HG03520 (cell line): Measurements from ENCODE around the gene PIGS.
"Not testable (repeated sequence)": the region's sequence is repeated elsewhere in the genome, so short reads cannot be mapped to it uniquely, and the experiment has no call there.

Experiments used
- ATAC-seq: cut with Tn5 transposase; IDR thresholded peaks from one replicate; pipeline ENCODE4 v1.9.1; 2021; ENCODE audit warnings: mild to moderate bottlenecking, moderate library complexity; ENCODE audit not compliant: unreplicated experiment

The PIGS gene

DNA sequence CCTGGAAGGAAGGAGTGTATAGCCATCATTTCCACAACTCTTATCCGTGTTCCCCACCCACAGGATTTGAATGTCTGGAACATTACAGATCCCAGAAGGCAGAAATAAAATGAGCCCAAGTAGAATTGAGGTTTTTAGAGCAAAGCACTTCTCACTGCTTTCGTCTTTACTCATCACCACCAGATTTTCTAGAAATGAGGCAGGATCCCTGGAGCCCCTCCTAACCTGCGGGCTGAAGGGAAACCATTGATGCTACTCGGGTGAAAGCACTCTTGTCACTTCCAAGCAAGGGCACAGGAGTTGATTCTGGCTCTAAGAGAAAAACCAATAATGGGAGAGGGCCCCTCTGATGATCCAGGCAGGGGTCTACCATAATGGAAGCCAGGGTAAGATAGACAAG lies 8.2 kb upstream of the PIGS start:
- ATAC-seq: no peak

DNA sequence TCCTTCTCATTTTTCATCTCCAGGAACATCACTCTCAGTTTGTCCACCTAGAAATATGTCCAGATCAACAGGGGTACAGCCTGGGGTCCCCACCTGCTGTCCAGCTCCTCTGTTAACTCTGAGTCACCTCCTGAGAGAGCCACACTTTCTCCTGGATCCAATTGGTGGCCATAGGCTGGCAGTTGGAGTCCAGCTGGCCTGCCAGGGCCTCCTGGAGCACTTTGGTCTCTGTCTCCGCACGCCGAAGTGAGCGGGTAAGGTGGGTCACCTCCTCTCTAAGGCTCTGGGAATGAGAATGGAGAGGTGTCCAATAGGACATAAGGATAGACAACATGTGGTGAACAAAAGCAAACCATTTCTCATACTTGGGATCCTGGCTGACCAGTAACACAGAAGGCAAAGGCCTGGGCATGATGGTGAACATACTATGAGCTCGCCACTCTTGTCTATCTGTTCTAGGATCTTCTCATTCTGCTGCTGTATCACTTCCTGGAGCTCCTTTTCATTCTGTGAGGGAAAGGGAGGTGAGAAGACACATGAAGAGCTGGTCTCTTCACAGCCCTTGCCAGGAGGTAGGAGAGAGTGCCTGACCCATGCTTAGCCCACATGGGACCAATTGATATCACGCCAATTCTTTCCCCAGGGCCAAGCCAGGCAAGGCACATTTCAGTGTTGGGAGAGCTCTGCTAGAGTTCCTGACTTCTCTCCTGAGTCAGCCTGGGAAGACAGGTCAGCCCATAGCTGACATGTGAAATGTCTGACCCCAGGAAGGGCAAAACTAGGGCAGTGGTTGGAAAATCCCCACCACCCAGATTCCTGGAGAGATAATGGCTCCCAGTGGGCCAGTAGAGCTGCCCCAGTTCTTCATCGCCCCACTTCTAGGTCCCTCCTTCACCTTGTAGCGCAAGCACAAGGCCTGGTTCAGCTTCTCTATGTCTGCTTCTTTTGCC lies 7.2 kb upstream of the PIGS start:
- no peak for ATAC-seq

DNA sequence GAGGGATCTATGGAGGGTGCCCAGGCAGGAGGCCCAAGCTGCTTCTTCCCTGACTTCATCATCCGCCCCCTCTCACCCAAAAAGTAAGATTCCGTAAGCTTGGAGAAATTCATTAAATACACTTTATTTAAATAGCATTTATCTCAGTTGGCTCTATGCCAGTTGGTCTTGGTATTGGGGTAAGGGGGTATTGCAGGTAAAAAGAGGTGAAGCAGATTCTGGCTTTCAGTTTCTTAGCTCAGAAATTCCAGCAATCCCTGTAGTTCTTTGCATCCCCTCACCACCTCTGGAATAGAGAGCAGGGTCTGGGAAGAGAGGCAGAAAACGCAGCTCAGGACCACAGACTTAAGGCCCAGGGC lies 6.1 kb upstream of the PIGS start:
- no peak for ATAC-seq

DNA sequence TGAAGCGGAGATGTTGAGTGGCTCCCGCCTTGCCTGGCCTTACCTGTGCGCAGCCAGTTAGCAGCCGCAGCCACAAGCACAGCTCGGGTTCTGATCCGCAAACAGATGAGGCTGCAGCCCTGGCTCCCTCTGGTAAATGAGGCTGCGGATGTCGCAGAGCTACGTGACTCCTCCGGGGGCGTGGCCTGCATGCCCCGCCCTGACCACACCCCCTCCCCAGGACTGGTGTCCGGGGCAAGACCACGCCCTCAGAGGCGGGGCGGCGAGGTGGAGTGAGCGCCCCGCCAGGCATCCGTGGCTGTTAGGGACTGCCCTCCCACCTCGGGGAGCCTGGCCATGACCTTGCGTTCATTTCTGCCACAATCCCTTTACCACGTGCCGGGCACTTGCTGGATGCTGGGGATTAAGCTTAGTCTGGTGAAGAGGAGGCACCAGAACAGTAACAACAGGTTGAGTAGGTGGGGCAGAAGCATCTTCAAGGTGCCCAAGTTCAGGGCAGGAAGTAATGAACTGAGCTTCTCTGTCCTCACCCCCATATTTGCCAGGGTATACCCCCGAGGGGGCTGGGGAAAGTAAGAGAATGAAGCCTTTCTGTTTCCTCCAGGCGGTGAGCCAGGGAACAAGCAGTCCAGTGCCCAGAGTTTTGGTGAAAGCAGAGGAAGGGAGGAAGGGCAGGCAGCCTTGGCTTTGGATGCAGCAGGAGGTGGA lies 5.6 kb upstream of the PIGS start, which contains the start of gene ALDOC:
TSS of gene ALDOC (minus strand) at position 138 of the 708 bp plus-strand sequence. CDS start 1,363 bp downstream, outside the sequence.
- ATAC-seq: peak; percentile 85

DNA sequence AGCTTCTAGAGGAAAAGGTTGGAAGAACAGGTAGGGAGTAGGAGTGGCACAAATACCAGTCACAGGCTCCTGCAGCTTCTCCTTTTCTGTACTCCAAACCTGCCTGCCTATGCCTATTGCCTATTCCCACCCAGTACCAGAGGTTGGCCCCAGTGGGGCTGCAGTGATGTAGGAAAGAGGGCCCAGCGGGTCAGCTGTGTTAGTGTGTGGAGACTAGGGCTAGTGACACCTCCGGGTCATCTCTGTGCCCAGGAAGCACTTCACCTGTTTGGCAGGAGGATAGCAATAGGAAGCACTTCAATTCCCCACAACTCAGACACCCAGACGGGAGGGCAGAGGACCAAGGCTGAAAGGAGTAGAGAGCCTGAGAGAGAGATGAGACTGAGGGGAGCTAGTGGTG lies 4.7 kb upstream of the PIGS start:
- ATAC-seq: not testable (repeated sequence)

DNA sequence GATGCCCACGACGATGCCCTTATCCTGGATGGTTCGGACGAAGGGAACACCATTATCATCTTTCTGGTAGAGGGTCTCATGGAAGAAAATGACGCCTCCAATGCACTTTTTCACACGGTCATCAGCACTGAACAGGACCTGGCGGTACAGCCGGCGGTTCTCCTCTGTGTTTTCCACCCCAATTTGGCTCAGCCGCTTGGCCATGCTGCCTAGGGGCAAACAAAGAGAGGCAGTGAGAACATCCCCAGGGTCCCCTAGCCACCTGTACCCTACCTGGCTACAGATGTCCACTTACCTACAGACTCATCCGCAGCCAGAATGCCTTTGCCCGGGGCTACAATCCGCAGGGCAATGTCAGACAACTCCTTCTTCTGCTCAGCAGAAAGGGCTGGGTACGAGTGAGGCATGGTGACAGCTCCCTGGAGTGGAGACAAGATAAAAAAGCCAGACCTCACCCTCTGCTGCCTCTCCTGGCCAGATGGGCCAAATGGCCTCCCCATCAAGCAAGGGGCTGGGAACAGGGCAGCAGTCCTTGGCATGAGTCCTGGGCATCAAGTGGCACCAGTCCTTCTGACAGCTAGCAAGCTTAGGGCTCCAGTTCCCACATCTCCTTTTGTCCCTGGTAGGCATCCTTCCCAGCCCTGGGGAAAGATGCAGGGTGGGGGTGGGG lies 3.9 kb upstream of the PIGS start:
- ATAC-seq: no peak

DNA sequence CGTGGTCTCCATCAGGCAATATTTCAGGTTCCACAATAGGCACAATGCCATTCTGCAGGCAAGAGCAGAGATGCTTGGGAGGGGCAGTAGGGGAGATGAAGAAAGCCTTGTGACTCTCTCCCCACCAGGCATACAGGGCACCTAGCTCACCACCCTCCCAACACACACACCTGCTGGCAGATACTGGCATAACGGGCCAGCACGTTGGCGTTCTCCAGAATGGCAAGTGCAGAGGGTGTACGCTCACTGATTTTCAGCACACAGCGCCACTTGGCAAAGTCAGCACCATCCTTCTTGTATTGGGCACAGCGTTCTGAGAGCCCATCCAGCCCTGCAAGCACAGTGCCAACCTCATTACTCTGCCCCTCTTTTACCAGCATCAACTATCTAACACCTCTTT lies 3.2 kb upstream of the PIGS start:
- ATAC-seq: no peak

DNA sequence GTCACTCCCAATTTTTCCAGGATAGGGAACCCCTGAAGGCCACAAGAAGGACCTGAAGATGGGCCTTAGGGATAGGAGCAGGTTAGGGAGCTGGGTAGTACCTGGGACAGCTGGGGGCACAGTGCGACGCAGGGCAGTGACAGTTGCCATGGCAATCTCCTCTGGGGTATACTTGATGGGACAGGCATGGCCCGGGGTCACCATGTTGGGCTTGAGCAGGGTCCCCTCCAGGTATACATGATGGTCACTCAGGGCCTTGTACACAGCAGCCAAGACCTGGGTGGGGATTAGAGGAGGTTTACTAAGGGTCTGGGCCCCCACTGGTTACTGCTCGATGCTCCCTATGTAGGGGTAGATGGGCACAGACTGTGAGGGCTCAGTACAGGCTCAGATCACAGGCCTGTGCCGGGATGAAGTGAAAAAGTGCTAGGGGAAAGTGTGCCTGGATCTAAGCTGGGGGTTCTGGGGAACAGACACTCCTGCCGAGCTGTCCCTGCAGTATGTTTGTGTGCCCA lies 2.7 kb upstream of the PIGS start:
- no peak for ATAC-seq

DNA sequence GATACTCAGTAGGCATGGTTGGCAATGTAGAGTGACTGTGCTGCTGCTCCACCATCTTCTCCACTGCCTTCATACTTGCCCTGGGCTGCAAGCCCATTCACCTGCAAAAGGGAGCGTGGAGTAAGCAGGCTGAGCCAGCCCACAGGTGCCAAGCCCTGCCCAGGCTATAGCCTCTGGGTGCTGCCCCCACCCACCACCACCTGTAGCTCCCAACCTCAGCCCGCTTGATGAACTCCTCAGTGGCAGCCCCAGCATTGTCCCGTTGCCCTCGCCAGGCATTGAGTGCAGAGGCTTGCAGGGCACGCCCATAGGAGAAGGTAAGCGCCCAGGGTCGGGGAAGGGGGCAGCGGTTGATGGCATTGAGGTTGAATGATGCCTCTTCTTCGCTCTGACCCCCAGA lies 2.2 kb upstream of the PIGS start:
- no peak for ATAC-seq

DNA sequence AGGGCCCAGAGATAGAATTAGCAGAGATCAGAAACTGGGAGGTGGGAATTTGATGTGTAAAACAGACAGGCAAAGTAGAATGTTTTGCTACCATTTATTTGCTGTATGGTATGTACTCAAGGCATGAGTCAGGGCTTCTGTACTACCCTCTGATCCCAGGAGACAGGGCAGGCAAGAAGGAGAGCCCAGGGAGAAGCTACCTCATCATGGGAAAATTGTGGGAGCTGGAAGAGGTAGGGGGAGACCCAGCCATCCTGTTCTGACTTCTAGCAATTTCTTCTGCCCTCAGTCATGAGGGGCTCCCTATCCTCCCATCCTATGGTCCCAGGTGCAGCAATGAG lies 1.7 kb upstream of the PIGS start:
- ATAC-seq: no peak

DNA sequence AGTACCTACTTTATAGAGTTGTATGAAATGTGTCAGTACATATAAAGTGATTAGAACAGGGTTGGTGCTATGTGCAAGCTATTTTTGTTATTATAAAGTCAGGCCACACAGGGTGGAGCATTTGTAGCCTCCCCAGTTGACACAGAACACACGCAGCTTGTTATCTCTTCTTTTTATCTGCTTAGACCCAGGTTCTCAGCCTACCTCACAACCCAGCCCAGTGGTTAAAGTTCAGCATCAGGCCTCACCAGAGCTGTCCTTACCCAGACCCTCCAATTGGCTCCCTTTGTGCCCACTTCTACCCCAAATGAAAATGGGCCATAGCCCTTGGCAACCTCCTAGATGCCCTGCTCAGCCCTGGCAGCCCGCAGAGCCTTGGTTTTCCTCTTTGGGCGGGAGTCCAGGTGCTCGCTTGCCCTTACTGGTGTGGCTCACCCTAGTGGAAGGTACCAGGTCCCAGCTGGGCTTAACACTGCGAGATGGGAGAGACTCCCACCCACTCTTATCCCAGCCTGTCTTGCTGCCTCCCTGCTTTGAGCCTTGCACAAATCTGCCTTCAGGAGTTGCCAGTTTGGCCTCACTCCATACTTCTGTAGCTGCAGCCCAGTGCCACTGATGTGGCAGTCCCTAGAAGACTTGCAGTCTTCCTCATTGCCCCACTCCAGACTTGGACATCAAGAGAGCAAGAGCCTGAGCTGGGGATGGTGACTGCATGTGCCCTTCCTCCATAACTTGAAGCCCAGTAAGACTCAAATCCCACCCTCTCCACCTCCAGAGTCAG lies 1.1 kb upstream of the PIGS start:
- no peak for ATAC-seq

DNA sequence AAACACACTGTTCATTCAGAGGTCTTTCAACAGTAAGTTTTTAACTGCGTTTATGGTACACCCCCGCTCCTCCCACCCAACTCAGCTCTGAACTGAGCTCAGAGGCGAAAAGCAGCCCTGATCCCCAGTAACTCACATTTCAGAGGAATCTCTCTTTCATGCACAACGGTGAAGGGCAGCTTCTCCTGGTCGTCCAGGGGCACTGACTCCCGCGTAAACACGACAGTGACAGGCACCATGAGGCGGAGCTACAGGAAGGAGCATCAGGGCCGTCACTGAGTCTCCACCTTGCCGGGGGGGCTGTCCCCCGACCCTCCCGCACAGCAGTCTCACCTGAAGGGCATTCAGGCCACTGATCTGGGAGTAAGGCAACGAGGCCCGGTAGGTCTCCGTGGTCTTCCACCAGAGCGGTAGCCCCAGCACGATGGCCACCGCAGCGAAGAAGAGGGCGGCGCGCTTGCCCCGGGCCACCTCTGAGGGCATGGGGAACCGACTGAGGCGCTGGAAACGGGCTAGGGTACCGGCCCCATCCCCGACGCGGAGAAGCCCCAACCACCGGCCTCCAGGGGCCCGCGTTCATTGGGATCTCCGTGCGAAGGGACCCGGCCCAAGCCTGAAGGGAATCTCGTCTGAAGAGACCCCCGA lies 486 bp downstream of the PIGS start:
- peak; percentile 19 for ATAC-seq

DNA sequence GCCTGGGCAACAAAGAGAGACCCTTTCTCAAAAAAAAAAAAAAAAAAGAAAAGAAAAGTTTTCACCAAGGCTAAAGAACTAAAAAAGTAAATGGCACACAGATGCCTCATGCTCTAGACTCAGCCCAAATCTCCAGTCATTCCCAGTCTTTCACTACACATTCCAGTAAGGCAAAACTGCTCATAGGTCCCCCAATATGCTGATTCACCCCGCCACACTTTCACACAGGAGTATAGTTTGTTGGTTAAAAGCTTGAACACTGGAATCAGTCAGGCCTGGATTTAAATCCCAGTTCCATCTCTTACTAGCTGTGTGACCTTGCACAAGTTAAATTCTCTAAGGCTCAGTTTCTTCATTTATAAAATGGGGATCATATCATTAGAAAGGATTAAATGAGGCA lies 1.9 kb downstream of the PIGS start:
- no peak for ATAC-seq

DNA sequence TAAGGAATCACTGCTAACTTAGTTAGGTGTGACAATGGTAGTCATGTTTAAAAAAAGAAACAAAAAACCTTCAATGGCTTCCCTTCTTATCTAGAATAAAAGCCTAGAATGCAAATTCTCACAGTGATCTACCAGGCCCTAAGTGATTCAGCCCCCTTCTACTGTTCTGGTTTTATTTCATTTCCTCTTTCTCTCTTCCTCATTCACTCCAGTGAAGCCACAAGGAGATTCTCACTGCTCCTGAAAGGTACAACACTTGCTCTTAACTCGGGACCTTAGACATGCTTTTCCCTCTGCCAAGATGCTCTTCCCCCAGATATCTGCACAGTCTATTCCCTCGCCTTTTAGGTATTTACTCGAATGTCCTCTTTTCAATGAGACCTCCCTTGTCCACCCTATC lies 3.7 kb downstream of the PIGS start:
- no peak for ATAC-seq

DNA sequence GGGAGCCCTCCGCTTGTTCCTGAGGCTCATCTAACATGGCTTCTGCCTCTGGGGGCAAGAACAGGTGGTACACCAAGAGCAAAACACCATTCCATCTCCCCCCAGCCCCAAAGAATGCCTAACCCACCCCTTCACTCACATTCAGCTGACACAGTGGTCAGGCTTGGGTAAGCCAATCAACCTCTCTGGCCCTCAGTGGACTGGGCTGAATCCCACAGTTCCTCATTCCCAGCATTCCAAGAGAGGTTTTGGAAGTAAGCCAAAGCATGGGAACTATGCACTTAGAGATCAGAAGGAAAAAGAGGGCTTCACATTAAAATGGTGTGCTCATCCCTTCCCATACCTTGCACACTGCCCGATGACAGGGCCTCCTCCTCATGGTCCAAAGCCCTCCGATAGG lies 7.8 kb downstream of the PIGS start:
- ATAC-seq: no peak

DNA sequence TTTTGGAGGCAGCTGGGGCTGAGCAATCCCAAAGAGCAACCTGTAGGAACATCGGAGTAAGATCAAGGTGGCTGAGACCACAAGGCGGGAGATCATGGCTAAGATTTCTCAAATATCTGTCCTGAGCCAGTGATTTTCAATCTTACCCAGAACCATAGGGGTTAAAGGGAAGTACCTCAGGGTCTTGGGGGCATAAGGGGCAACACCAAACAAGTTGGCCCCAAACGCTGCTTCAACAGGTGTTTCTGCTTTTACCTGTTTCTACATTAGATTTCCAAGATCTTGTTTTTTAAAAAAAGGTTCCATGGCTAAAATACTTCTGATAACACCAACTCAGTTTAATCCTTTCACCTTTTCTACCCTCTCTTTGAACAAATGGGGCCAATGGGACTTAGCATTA lies 16.3 kb downstream of the PIGS start:
- ATAC-seq: no peak

DNA sequence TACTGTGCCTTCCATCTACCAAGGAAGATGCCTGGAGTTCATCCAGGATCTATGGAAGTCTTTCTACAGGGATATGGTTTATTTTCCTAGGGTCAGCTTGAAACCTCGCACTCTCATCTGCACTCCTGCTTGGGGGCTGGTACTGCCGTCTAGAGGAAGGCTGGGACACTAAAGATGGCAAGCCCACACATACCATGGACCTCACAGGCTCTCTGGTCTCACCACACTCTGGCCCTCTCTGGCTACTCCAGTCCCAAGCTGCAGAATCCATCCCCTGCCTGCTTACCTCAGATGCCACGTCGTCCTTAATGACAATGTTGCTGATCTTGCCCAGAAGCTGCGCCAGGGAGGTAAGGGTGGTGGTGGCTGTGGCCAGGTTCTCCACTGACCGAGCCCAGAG lies 16.8 kb downstream of the PIGS start:
- no peak for ATAC-seq

DNA sequence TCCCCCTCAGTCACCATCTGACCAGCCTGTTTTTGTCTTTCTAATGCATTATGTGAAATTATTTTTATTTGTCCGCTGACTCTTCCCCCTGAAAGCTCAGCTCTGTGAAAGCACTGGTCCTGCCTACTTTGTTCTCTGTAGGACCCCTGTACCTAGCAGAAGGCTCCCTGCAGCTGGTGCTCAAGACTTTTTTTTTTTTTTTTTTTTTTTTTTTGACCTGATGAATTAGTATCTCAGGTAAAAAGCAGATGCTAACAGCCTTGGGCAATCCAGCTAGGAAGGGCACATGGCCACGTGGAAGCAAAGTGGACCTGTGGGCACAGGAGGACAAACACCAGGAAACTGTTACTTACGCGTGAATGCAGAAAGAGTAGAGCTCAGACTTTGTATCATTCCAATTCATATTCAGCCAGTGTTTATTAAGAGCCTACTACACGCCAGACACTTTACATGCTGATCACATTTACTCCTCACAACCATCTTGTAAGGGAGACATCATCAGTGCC lies 18.3 kb downstream of the PIGS start:
- ATAC-seq: no peak

DNA sequence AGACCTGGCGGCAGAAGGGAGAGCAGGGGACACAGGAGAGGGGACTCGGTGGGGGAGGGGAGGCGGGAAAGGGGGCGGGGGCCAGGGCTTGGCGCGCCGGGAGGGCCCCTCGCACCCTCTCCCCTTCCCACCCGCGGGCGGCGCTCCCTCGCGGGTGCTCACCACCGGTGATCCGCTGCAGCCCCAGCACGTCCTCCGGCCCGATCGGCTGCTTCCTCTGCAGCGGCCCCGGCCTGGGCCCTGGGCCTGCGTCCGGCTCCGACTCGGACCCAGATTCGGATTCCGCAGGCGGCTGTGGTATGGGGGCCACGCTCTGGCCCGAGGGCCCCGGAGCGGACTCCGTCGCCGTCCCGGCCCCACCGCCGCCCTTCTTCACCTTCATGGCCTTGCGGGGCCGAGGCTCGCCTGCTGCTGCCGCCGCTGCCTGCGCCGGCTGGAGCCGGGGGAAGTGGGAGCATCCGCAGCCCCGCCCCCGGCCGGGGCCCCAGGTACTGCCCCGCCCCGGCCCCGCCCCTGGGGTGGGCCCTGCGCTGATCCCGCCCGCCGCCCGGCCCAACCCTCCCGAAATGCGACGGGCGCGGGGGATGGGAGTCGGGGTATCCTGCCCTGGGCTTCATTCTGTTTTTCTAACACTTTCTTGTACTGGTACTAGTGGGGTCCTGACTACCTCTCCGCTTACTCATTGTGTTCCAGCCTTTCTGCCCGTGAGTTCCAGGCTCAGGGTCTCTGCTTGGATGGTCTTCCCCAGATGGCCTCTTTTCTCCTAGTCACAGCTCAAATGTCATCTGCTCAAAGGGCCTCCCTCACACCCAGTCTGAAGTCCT lies 18.9 kb downstream of the PIGS start, which contains the start of gene UNC119:
TSS of gene UNC119 (minus strand) at position 449 of the 824 bp plus-strand sequence. CDS start at position 382, 67 bp downstream.
- peak; percentile 45 for ATAC-seq
